ENCODE measurements around the gene SPSB3. TPM values are rescaled to one million over a fixed set of nuclear protein-coding genes. Genes with fewer than 3 reads are reported as not detected.

Gene SPSB3
- total and polyA plus RNA-seq, 2 of the 13 experiments (the other 11 are each of a cell fraction or from before 2014, with no cell fraction given): 13.2 to 21.9 TPM

- no peak for TF ChIP-seq ZKSCAN5 (CRISPR knock-in tag; IDR thresholded peaks at IDR 0.05)
- peak; percentile 99 for TF ChIP-seq YEATS4 (CRISPR knock-in tag; IDR thresholded peaks at IDR 0.05; ENCODE audit: borderline replicate concordance)
- TF ChIP-seq HNRNPLL (IDR thresholded peaks at IDR 0.05; ENCODE audit: low read depth, low read length, poor library complexity, severe bottlenecking): peak; percentile 64
- no peak for TF ChIP-seq TIGD3 (CRISPR knock-in tag; IDR thresholded peaks at IDR 0.05; ENCODE audit: borderline replicate concordance)
- no peak for TF ChIP-seq PBX2 (CRISPR knock-in tag; IDR thresholded peaks at IDR 0.05)
- TF ChIP-seq ARID2 (CRISPR knock-in tag; IDR thresholded peaks at IDR 0.05; ENCODE audit: borderline replicate concordance): no peak
- peak; percentile 51 for TF ChIP-seq FOXA3 (CRISPR knock-in tag; IDR thresholded peaks at IDR 0.05)
- peak; percentile 65; the same call in 1 of the 2 replicates for TF ChIP-seq ZBTB20 (CRISPR knock-in tag; IDR thresholded peaks at IDR 0.05; ENCODE audit: borderline replicate concordance, low read depth)
- TF ChIP-seq RERE (CRISPR knock-in tag; IDR thresholded peaks at IDR 0.05; ENCODE audit: low read depth): no peak
- TF ChIP-seq KMT2A (CRISPR knock-in tag; IDR thresholded peaks at IDR 0.05): peak; percentile 96
- TF ChIP-seq SOX13 (IDR thresholded peaks at IDR 0.05): no peak
- 0 out of 4 replicates have a peak, but pooled peaks of 1 of the 2 experiments have one; percentile 32 for TF ChIP-seq SOX13 (CRISPR knock-in tag; conservative IDR thresholded peaks at IDR 0.05 in 1 of 2, IDR thresholded peaks at IDR 0.05 in 1 of 2)
- TF ChIP-seq, protein P1, sequence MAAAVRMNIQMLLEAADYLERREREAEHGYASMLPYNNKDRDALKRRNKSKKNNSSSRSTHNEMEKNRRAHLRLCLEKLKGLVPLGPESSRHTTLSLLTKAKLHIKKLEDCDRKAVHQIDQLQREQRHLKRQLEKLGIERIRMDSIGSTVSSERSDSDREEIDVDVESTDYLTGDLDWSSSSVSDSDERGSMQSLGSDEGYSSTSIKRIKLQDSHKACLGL (CRISPR knock-in tag; IDR thresholded peaks at IDR 0.05): peak; percentile 43; the same call in 1 of the 2 replicates
- TF ChIP-seq, protein P2, sequence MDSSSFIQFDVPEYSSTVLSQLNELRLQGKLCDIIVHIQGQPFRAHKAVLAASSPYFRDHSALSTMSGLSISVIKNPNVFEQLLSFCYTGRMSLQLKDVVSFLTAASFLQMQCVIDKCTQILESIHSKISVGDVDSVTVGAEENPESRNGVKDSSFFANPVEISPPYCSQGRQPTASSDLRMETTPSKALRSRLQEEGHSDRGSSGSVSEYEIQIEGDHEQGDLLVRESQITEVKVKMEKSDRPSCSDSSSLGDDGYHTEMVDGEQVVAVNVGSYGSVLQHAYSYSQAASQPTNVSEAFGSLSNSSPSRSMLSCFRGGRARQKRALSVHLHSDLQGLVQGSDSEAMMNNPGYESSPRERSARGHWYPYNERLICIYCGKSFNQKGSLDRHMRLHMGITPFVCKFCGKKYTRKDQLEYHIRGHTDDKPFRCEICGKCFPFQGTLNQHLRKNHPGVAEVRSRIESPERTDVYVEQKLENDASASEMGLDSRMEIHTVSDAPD (CRISPR knock-in tag; IDR thresholded peaks at IDR 0.05): peak; percentile 48; the same call in 1 of the 2 replicates
- peak; percentile 92 for TF ChIP-seq GABPA (IDR thresholded peaks at IDR 0.05; ENCODE audit: low read depth, low read length)
- peak; percentile 91 for TF ChIP-seq GABPA (CRISPR knock-in tag; IDR thresholded peaks at IDR 0.05; ENCODE audit: low read depth)
- TF ChIP-seq ZNF737 (CRISPR knock-in tag; IDR thresholded peaks at IDR 0.05; ENCODE audit: borderline replicate concordance): no peak; the same call in 1 of the 2 replicates
- no peak for TF ChIP-seq MZF1 (CRISPR knock-in tag; IDR thresholded peaks at IDR 0.05; ENCODE audit: borderline replicate concordance)
- TF ChIP-seq ZNF326 (CRISPR knock-in tag; IDR thresholded peaks at IDR 0.05; ENCODE audit: borderline replicate concordance): no peak
These were observed 9.3 kb downstream of the SPSB3 start, which contains the start of gene MRPS34 (continued) for GRCh38 chr16:1772908-1773702.

Measured in HepG2 (cell line).